Uterus (tissue), 2 donors: ENCODE measurements around the gene ERF.

Experiments
- POLR2A ChIP-seq, 2 donors: fragments of 450-650 bp; IDR thresholded peaks; one replicate each; pipeline ENCODE4 v1.6.1; 2016; ENCODE audit warnings: antibody characterized with exemption in 2 of 2, mild to moderate bottlenecking in 1 of 2, moderate library complexity in 1 of 2
- TF ChIP-seq, protein P1 (sequence below), 4 experiments: fragments of 200-600 bp in 2 of 4; fragments of 450-650 bp in 2 of 4; sonication (generic) in 2 of 4; IDR thresholded peaks; one replicate each; pipeline ENCODE4 v1.5.1; 2016 to 2019; ENCODE audit warnings: antibody characterized with exemption in 4 of 4, mild to moderate bottlenecking in 2 of 4, moderate library complexity in 1 of 4

DNA sequence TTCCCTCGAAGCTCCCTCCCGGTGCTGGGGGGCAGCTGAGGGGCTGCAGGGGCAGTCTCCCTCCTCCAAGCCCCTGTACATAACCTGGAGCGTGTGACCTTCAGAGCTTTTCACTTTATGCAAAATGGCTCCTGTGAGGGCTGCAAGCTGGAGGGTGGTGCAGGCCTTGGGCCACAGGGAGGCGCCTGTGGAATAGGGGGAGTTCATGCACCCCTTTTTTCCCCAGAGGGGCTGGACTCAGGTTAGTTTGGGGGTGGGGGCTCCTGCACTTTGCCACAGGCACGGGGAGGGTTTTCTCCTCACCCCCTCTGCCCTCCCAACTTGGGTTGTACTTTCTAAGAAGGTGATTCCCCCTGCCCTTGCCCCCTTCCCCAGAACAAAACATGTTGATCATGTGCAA, 40.4 kb upstream of the ERF start:
- no peak for TF ChIP-seq POLR2A (IDR thresholded peaks at IDR 0.05)
- TF ChIP-seq, protein P1, sequence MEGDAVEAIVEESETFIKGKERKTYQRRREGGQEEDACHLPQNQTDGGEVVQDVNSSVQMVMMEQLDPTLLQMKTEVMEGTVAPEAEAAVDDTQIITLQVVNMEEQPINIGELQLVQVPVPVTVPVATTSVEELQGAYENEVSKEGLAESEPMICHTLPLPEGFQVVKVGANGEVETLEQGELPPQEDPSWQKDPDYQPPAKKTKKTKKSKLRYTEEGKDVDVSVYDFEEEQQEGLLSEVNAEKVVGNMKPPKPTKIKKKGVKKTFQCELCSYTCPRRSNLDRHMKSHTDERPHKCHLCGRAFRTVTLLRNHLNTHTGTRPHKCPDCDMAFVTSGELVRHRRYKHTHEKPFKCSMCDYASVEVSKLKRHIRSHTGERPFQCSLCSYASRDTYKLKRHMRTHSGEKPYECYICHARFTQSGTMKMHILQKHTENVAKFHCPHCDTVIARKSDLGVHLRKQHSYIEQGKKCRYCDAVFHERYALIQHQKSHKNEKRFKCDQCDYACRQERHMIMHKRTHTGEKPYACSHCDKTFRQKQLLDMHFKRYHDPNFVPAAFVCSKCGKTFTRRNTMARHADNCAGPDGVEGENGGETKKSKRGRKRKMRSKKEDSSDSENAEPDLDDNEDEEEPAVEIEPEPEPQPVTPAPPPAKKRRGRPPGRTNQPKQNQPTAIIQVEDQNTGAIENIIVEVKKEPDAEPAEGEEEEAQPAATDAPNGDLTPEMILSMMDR (IDR thresholded peaks at IDR 0.05) = no peak
